Stimulated activated CD4-positive, alpha-beta T cell treated with anti-CD3 and anti-CD28 coated beads, Interleukin-12 subunit alpha, Interleukin-12 subunit beta, amount 100 ng/mL, for 4 hours (primary cell): ENCODE data around the gene ADH1A.
"Not testable (repeated sequence)": the region's sequence is repeated elsewhere in the genome, so short reads cannot be mapped to it uniquely, and the experiment has no call there.

Source experiments
- DNase-seq: peaks from one replicate; pipeline ENCODE4 v3.0.0-alpha.2; 2020

The ADH1A gene

DNA sequence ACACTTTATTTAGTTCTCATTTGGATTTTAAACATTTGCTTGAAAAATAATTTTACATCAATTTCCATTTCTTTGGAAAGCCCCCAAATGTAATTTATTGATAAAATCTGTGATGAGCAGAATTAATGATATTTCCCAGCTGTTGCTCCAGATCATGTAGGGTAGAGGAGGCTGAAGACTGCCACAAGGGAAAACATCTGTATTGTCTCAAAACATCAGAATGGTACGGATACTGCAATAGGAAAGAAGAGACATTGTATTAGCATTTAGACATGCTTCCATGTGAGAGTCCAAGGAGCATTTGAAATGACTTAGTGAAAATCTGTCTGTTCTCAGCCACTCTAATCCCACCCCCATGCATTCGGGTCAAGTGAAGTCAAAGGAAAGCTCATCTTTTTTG lies 14.4 kb downstream of the ADH1A start:
- no peak for DNase-seq

DNA sequence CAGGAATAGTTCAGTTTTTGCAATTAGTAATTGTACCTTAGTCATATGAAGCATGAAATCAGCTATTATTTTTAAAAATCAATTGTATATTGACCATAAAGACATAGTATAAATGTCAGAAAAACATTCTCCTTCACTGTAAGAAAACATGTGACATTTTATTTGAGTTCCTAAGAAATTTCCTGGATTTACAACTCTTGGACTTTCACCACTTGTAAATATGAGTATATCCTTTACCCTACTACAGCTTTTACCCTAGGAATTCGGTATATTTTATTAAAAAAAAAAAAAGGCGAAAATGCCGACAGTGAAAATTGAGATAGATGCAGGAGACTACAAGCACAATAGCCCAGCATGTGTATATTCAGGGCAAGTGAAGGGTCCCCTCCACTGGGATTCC lies 14.9 kb downstream of the ADH1A start:
- DNase-seq: no peak

DNA sequence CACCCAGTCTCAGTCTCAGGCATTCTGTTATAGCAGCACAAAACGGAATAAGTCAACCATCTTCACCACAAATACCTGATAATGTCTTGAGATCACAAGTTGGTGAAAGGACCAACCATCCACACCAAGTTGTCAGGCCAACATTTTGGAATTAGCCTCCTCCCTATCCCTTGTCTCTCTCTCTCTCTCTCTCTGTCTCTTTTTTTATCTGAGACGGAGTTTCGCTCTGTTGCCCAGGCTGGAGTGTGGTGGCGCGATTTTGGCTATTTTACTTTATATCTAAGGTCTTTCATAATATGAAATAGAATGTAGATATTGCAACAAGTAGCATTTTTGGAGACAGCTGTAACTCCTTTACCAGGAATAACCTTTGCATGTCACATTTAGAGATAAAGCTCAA lies 15.7 kb downstream of the ADH1A start:
- no peak for DNase-seq

- DNase-seq: no peak
Observed at GRCh38 chr4:99273704-99274103, 17.1 kb downstream of the ADH1A start.

DNA sequence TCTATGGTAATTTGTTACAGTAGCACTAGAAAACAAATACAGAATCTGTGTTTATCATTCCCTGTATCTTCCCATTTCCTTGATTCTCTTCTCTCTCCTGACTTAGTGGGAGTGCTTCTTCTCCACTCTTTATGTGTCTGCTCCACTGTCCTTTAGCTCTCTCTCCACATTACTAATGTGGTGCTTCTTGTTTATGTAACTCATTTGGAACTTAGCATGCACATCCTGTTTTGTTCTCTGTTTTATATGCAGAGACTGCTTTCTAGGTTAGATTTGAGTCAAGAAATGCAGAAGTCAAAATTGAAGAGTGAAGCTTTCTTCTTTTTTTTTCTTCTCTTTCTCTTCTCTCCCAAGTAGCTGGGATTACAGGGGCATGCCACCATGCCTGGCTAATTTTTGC lies 25.9 kb downstream of the ADH1A start:
- DNase-seq: no peak

DNA sequence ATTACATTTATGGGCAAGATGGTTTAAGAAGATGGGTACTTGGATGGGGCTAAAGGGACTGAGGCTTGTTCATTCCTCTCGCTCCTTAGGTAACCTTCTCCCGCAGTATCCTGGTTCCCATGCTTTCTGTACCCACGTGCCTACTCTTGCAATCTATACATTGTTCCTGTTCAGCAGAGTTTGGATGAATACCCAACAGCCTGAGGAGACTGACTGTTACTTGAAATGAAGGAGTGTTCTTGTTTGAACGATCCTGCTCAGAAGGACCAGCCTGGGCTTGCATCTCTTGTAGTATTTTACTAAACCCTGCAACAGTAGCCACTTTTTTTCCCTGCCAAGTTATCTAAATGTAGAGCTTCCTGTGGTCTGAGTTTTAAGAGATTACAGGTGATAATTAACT lies 38.0 kb downstream of the ADH1A start:
- DNase-seq: no peak

DNA sequence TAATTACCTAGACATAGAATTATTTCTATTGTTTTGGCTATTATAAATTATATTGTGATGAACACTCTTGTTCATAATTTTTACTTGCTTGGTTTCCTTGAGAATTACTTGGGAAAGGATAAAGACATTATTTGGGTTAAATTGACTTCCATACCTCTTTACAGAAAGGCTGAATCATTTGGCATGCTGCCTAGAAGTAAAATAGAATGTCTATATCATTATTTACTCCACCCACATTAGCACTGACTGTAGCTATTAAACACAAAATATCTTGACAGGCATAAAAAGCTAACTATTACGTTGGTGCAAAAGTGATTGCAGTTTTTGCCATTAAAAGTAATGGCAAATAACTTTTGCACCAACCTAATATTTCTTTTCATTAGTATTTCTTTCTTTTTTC lies 42.1 kb downstream of the ADH1A start:
- DNase-seq: no peak

DNA sequence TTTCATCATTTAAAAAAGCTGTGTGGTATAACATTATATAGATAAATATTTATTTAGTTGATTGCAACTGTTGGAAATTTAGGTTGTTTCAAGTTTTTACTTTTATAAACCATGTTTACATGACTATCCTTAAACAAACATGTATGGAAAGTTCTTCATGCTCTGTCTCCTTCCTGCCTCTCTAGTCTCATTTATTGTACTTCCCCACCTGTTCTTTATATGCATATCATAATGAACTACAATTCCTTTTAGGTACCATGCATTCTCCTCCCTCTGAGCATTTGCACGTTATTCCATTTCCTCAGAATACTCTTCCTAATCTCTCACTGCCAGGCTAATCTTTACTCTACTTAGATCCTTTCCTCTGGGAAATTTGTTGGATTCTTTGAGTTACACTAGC lies 54.8 kb downstream of the ADH1A start:
- no peak for DNase-seq

GRCh38 chr4:99234331-99235010 lies 56.3 kb downstream of the ADH1A start:
- DNase-seq: no peak

GRCh38 chr4:99233397-99233796 lies 57.4 kb downstream of the ADH1A start:
- not testable (repeated sequence) for DNase-seq

- DNase-seq: not testable (repeated sequence)
Observed at GRCh38 chr4:99228706-99229105, 62.1 kb downstream of the ADH1A start.

DNA sequence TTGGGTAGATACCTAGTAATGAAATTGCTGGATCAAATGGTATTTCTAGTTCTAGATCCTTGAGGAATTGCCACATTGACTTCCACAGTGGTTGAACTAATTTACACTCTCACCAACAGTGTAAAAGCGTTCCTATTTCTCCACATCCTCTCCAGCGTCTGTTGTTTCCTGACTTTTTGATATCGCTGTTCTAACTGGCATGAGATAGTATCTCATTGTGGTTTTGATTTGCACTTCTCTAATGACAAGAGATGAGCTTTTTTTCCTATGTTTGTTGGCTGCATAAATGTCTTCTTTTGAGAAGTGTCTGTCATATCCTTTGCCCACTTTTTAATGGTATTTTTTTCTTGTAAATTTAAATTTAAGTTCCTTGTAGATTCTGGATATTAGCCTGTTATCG lies 63.1 kb downstream of the ADH1A start:
- DNase-seq: not testable (repeated sequence)
